ENCODE results near the gene STK11. TPM values are rescaled to one million over a fixed set of nuclear protein-coding genes. Genes with fewer than 3 reads are reported as not detected.

STK11 gene
- total RNA-seq, 2 donors from 2014 or later, result 49.0 to 68.6 TPM

DNA sequence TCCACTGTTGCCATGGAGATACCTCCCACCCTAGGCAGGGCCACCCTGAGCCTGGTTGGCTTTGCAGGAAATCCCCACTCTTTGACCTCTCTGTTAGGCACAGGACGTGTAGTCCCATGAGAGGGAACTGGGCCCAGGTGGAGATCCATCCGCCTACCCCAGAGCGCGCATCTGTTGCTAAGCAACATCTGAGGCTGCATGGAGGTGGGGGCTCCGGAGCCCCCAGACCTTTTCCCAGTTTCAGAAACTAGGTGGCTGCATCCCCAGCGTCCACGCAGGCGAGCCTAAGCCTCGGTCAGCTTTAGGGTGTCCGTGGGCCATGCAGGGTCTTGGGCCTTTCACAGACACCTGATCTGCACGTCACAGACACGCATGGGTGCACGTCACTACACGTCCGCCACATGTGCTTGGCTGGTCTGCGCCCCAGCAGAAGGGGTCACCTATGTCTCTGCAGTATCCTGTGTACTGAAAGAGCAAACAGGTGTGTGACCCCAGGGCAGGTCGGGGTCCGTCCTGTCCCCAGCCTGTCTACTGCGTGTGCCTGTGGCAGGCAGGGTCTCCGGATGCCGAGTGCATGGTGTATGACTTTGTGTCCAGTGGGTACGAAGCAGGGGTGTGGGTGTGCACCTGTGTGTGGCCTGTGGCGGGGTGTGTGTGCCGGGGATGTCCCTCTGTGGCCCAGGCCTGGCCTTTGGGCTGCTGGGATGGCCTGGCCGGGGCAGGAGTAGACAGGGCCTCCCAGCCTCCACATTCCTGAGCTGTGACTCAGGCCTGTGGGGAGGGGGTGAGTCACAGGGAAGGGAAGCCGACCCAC lies 59.4 kb downstream of the STK11 start:
- no peaks in the 10 kb centered on the region for H3K36me3 ChIP-seq (replicated peaks in 1 of 2; ENCODE audit: insufficient read depth in 1 of 2, low read depth in 2 of 2)

DNA sequence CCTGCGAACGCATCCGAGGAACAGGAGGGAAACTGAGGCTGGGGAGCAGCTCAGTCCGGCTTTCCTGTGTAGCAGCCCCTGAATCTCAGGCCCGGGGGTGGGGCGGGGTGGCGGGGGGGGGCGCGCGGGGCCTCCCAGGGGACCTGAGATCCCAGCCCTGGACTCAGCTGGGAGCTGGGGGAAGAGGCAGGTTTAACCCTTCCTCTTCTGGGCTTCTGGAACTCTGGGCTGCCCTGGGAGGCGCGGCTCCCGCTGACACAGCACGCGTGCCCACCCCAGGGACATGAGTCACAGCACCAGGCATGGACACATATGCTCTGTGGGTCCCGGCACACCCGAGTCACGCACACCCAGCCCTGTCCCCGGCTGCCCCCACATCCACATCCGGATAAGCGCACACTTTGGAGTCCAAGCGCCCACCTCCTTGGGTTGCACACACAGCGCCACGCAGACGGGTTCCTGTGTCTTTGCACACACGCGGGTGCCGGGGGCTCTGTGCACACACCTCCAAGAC lies 60.1 kb downstream of the STK11 start:
- WGBS, 2 donors, result 36 to 53% methylated on average over 25 to 28 of the region's 28 CpGs
- Histone ChIP-seq H3K9me3 (no peaks in the 10 kb centered on the region), H3K27me3 (no peaks in the 10 kb centered on the region), H3K36me3 (replicated peaks in 1 of 2; ENCODE audit: insufficient read depth in 1 of 2, low read depth in 2 of 2) (no peaks in the 10 kb centered on the region), H3K4me1 (peaks cover 80% of the 10 kb centered on the region), H3K27ac (peak overlapping the region; percentile 55 to 100 (median 90)), H3K4me3 (no peak overlapping the region)
- peak in 3 of 4 donors; percentile 51 to 77 (median 57) for DNase-seq
- no peak for ATAC-seq
- intact Hi-C loops (cut with DNase I), result no loop called here
- no peak for TF ChIP-seq POLR2A (IDR thresholded peaks at IDR 0.05)
- TF ChIP-seq, protein P1, sequence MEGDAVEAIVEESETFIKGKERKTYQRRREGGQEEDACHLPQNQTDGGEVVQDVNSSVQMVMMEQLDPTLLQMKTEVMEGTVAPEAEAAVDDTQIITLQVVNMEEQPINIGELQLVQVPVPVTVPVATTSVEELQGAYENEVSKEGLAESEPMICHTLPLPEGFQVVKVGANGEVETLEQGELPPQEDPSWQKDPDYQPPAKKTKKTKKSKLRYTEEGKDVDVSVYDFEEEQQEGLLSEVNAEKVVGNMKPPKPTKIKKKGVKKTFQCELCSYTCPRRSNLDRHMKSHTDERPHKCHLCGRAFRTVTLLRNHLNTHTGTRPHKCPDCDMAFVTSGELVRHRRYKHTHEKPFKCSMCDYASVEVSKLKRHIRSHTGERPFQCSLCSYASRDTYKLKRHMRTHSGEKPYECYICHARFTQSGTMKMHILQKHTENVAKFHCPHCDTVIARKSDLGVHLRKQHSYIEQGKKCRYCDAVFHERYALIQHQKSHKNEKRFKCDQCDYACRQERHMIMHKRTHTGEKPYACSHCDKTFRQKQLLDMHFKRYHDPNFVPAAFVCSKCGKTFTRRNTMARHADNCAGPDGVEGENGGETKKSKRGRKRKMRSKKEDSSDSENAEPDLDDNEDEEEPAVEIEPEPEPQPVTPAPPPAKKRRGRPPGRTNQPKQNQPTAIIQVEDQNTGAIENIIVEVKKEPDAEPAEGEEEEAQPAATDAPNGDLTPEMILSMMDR (IDR thresholded peaks at IDR 0.05), result no peak

More for the DNA sequence above, 59.4 kb downstream of the STK11 start:
- Histone ChIP-seq H3K4me3 (no peak overlapping the region), H3K27me3 (no peaks in the 10 kb centered on the region), H3K4me1 (peaks cover 80% of the 10 kb centered on the region), H3K9me3 (no peaks in the 10 kb centered on the region), H3K27ac (peak overlapping the region; percentile 55 to 100 (median 90))
- TF ChIP-seq POLR2A (IDR thresholded peaks at IDR 0.05), result no peak
- TF ChIP-seq, protein P1 (IDR thresholded peaks at IDR 0.05), result no peak
- ATAC-seq (no peak), DNase-seq (peak; percentile 66 to 84 (median 71))
- intact Hi-C loops (cut with DNase I), result no loop called here
- 77 to 84% methylated on average over 17 to 26 of the region's 26 CpGs for WGBS, 2 donors

DNA sequence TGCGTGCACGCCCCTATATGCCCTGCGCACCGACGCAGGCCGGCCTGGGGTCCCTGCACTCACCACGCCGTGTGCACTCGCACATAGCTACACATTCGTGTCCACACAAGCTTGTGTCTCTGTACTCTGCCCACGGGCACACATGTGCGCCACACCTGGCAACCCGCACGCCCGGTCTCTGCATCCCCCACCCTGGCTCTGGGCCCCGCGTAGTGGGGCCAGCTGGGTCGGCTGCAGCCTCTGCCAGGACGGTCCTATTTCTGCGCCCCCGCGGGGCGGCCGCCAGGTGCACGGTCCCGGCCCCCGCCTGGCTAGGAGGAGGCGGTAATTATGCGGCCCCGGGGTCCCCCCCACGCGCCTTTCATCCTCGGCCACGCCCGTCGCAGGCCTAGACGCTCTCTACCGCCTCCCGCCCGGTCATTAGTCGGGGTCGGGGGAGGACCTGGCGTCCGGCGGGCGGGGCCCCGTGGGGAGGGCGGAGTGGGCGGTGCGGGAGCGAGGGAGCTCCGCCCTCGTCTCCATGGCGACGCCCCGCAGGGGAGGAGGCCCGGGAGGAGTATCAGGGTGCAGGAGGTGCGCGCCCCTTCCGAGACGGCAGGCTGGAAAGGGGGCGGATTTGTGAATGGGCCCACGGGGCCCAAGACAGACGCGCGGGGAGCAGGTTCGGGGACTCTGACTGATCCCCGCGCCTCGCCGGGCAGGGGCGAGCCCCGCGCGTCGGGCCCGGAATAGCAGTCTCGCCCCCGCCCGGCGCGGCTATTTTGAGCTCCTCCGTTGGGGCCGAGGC lies 60.7 kb downstream of the STK11 start:
- Histone ChIP-seq H3K27ac (peak overlapping the region; percentile 55 to 100 (median 90)), H3K9me3 (no peaks in the 10 kb centered on the region), H3K4me3 (peak overlapping the region in 1 of 2 donors; percentile 19), H3K36me3 (replicated peaks in 1 of 2; ENCODE audit: insufficient read depth in 1 of 2, low read depth in 2 of 2) (no peaks in the 10 kb centered on the region), H3K4me1 (peaks cover 81% of the 10 kb centered on the region), H3K27me3 (no peaks in the 10 kb centered on the region)
- 7% methylated on average over 84 of the region's 84 CpGs; no CpG with 5 or more reads in 1 of the 2 donors for WGBS, 2 donors
- intact Hi-C loops (cut with DNase I), result no loop called here
- TF ChIP-seq POLR2A (IDR thresholded peaks at IDR 0.05), result peak in 1 of 3 donors; percentile 13
- TF ChIP-seq, protein P1 (IDR thresholded peaks at IDR 0.05), result no peak
- DNase-seq (peak; percentile 78 to 82 (median 82)), ATAC-seq (peak; percentile 12)

DNA sequence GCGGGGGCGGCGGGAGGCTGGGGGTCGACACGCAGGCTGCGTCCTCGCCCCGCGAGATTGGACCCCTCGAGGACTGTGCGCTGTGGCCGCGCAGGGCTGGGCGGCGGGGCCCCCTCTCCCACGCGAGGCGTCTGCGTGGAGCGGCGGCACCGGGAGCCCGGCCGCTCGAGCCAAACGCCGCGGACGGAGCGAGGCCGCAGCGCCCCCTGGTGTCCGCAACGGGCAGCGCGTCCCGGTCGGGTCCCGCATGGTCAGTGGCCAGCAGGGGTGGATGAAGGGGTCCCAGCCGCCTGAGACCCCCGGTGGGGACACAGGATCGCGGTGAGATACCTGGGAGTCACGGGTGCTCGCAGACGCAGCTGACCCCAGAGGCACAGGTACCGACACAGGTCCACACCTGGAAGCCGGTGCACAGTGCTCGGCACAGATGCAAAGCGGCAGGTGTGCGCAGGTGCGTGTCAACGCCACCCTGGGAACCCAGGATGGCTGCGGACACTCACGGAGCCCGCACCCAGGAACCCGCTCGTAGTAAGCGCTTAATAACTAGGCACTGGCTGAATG lies 61.4 kb downstream of the STK11 start:
- TF ChIP-seq, protein P1 (IDR thresholded peaks at IDR 0.05), result peak; percentile 88 to 98 (median 96)
- TF ChIP-seq POLR2A (IDR thresholded peaks at IDR 0.05), result no peak
- ATAC-seq (peak; percentile 8), DNase-seq (peak; percentile 65 to 81 (median 74))
- H3K27me3 ChIP-seq, result no peaks in the 10 kb centered on the region
- no peaks in the 10 kb centered on the region for H3K36me3 ChIP-seq (replicated peaks in 1 of 2; ENCODE audit: insufficient read depth in 1 of 2, low read depth in 2 of 2)
- intact Hi-C loops (cut with DNase I), result no loop called here
- peak overlapping the region; percentile 6 to 100 (median 90) for H3K27ac ChIP-seq
- no peaks in the 10 kb centered on the region for H3K9me3 ChIP-seq
- H3K4me1 ChIP-seq, result peaks cover 81% of the 10 kb centered on the region
- peak overlapping the region in 1 of 2 donors; percentile 19 for H3K4me3 ChIP-seq
- 1% methylated on average over 54 of the region's 59 CpGs; no CpG with 5 or more reads in 1 of the 2 donors for WGBS, 2 donors

Data from body of pancreas (tissue), 4 donors.